Erythroblast (primary cell): ENCODE measurements around the gene ATP6AP2.

Source experiments
- GATA1 ChIP-seq: IDR thresholded peaks from 2 replicates; pipeline ENCODE4 v1.6.1; 2011; ENCODE audit warnings: low read depth, mild to moderate bottlenecking, control low read depth, low read length, moderate library complexity
- POLR2A ChIP-seq: IDR thresholded peaks from 2 replicates; pipeline ENCODE4 v1.6.1; 2011; ENCODE audit warnings: mild to moderate bottlenecking, low read length

DNA sequence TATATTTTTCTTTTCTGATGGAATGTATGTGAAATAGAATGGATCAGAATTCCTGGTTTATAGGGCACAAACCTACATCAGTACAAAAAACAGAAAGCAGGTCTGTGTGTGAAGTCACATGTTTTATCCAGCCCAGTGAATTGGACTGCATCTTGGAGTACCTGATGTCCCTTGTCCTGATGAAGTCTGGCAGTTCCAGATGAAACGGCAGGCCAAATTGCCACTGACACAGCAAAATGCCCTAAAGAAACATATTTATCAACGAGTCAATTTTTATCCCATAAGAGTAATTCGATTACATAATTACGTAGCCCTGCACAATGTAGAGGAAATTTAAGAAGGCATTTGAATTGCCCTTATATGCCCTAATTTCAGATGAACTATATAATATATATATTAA, 37.8 kb upstream of the ATP6AP2 start:
- TF ChIP-seq POLR2A, result no peak
- no peak for TF ChIP-seq GATA1
